ENCODE measurements around the gene FLOT1.

DNA sequence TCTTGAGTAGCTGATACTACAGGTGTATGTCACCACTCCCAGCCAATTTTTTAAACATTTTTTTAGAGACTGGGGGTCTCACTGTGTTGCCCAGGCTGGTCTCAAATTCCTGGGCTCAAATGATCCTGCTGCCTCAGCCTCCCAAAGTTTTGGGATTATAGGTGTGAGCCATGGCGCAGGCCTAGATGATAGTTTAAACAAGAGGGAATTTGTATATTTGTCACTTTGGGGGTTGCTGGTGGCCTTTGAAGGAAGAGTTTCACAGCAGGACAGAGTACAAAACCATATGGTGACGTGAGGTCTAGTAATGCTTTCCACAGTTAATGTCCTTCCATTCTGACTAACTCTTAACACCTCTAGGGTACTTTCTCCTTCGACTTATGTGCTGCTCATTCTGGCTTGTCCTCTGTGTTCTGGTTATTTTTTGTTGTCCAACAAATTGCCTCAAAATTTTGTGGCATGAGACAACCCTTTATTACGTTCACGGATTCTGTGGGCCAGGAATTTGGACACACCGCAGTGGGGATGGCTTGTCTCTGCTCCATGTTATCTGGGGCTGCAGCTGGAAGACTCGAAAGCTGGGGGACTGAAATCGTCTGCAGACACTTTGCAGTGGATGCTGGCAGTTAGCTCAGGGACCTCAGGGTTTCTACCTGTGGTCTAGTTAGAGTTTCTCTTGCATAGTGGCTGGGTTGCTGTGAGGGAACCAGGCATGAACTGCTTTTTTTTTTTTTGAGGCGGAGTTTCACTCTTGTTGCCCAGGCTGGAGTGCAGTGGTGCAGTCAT is 24.9 kb upstream of the FLOT1 start:
- TF ChIP-seq, protein P1, sequence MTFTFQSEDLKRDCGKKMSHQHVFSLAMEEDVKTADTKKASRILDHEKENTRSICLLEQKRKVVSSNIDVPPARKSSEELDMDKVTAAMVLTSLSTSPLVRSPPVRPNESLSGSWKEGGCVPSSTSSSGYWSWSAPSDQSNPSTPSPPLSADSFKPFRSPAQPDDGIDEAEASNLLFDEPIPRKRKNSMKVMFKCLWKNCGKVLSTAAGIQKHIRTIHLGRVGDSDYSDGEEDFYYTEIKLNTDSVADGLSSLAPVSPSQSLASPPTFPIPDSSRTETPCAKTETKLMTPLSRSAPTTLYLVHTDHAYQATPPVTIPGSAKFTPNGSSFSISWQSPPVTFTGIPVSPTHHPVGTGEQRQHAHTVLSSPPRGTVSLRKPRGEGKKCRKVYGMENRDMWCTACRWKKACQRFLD (tag by site-specific recombination; IDR thresholded peaks at IDR 0.05): no peak
- TF ChIP-seq GLI4 (tag by site-specific recombination; IDR thresholded peaks at IDR 0.05) (no peak), ZNF792 (tag by site-specific recombination; IDR thresholded peaks at IDR 0.05) (no peak), ZNF473 (tag by site-specific recombination; IDR thresholded peaks at IDR 0.05) (no peak), ZNF324 (tag by site-specific recombination; IDR thresholded peaks at IDR 0.05) (no peak), ZBTB6 (tag by site-specific recombination; IDR thresholded peaks at IDR 0.05) (no peak), CTCF (tag by site-specific recombination; IDR thresholded peaks at IDR 0.05) (no peak), ZSCAN16 (tag by site-specific recombination; IDR thresholded peaks at IDR 0.05) (no peak), ZNF549 (tag by site-specific recombination; IDR thresholded peaks at IDR 0.05) (no peak), ZNF24 (tag by site-specific recombination; IDR thresholded peaks at IDR 0.05) (no peak), ATF2 (tag by site-specific recombination; IDR thresholded peaks at IDR 0.05; ENCODE audit: low read depth) (no peak), ZBTB8A (tag by site-specific recombination; IDR thresholded peaks at IDR 0.05) (no peak)
- TF ChIP-seq, protein P2, sequence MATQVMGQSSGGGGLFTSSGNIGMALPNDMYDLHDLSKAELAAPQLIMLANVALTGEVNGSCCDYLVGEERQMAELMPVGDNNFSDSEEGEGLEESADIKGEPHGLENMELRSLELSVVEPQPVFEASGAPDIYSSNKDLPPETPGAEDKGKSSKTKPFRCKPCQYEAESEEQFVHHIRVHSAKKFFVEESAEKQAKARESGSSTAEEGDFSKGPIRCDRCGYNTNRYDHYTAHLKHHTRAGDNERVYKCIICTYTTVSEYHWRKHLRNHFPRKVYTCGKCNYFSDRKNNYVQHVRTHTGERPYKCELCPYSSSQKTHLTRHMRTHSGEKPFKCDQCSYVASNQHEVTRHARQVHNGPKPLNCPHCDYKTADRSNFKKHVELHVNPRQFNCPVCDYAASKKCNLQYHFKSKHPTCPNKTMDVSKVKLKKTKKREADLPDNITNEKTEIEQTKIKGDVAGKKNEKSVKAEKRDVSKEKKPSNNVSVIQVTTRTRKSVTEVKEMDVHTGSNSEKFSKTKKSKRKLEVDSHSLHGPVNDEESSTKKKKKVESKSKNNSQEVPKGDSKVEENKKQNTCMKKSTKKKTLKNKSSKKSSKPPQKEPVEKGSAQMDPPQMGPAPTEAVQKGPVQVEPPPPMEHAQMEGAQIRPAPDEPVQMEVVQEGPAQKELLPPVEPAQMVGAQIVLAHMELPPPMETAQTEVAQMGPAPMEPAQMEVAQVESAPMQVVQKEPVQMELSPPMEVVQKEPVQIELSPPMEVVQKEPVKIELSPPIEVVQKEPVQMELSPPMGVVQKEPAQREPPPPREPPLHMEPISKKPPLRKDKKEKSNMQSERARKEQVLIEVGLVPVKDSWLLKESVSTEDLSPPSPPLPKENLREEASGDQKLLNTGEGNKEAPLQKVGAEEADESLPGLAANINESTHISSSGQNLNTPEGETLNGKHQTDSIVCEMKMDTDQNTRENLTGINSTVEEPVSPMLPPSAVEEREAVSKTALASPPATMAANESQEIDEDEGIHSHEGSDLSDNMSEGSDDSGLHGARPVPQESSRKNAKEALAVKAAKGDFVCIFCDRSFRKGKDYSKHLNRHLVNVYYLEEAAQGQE (tag by site-specific recombination; IDR thresholded peaks at IDR 0.05): no peak
- TF ChIP-seq, protein P3, sequence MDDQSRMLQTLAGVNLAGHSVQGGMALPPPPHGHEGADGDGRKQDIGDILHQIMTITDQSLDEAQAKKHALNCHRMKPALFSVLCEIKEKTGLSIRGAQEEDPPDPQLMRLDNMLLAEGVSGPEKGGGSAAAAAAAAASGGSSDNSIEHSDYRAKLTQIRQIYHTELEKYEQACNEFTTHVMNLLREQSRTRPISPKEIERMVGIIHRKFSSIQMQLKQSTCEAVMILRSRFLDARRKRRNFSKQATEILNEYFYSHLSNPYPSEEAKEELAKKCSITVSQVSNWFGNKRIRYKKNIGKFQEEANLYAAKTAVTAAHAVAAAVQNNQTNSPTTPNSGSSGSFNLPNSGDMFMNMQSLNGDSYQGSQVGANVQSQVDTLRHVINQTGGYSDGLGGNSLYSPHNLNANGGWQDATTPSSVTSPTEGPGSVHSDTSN (CRISPR knock-in tag; IDR thresholded peaks at IDR 0.05): no peak
